Measurements from ENCODE around the gene SAE1. TPM values are rescaled to one million over a fixed set of nuclear protein-coding genes. Genes with fewer than 3 reads are reported as not detected.

The SAE1 gene
- total RNA-seq, 1 donor from 2014 or later: 57.6 TPM

DNA sequence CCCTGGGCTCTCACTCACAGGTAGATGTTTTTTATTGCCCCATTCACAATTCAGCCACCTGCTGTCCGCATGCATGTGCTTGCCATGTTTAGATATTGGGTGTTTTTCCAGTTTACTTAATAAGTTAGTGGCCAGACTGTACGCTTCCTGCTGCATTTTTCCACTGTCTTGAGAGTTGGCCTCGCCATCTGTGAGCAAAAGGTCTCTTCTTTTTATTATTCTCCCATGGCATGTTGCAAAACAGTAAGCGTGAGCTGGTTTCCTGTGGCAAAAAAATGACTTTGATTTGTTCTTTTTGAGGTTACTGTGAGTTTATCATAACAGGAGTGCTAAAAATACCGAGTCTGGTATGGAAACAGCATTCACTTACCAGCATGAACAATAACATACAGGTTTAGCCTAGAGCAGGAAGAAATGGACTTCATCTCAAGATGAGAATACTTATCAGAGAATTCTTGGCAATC, 46.0 kb downstream of the SAE1 start:
- H3K27ac ChIP-seq: no peak overlapping the region
- no peaks in the 10 kb centered on the region for H3K9me3 ChIP-seq
- intact Hi-C loops (cut with DNase I): no loop called here
- DNase-seq (no peak), ATAC-seq (no peak)
- H3K4me3 ChIP-seq: no peak overlapping the region
- H3K4me1 ChIP-seq: peaks cover 21% of the 10 kb centered on the region
- TF ChIP-seq, protein P1, sequence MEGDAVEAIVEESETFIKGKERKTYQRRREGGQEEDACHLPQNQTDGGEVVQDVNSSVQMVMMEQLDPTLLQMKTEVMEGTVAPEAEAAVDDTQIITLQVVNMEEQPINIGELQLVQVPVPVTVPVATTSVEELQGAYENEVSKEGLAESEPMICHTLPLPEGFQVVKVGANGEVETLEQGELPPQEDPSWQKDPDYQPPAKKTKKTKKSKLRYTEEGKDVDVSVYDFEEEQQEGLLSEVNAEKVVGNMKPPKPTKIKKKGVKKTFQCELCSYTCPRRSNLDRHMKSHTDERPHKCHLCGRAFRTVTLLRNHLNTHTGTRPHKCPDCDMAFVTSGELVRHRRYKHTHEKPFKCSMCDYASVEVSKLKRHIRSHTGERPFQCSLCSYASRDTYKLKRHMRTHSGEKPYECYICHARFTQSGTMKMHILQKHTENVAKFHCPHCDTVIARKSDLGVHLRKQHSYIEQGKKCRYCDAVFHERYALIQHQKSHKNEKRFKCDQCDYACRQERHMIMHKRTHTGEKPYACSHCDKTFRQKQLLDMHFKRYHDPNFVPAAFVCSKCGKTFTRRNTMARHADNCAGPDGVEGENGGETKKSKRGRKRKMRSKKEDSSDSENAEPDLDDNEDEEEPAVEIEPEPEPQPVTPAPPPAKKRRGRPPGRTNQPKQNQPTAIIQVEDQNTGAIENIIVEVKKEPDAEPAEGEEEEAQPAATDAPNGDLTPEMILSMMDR (IDR thresholded peaks at IDR 0.05): no peak
- no peaks in the 10 kb centered on the region for H3K27me3 ChIP-seq
- H3K36me3 ChIP-seq: peaks cover 23% of the 10 kb centered on the region

DNA sequence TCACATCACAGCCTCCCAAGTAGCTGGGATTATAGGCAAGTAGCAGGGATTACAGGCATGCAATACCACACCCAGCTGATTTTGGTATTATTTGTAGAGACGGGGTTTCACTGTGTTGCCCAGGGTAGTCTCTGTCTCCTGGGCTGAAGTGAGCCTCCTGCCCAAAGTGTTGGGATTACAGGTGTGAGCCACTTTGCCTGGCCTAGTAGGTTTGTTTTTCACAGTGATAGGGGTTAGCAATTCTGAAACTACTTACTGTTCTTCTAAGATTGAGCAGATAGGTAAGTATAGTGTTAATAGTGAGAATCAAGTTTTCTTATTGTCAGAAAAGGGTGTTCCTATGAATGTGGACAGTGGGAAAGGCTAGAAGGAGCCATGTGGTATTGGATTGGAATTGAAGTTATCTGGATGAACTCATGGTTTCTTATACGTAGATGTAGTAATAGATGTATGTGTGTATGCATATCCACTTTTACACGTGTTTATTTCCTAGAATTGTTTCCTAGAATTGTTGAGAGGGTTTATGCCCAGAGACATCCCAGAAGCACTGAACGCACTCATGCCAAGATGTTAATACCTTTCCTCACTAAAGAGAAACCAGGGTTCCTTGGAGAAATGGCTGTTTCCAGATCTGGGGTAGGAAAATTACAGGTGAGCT, 49.1 kb downstream of the SAE1 start:
- DNase-seq (no peak), ATAC-seq (no peak)
- Histone ChIP-seq H3K36me3 (peaks cover 7% of the 10 kb centered on the region), H3K27ac (no peak overlapping the region), H3K4me1 (peaks cover 21% of the 10 kb centered on the region), H3K9me3 (no peaks in the 10 kb centered on the region), H3K27me3 (no peaks in the 10 kb centered on the region), H3K4me3 (no peak overlapping the region)
- intact Hi-C loops (cut with DNase I): no loop called here
- TF ChIP-seq, protein P1 (IDR thresholded peaks at IDR 0.05): no peak

DNA sequence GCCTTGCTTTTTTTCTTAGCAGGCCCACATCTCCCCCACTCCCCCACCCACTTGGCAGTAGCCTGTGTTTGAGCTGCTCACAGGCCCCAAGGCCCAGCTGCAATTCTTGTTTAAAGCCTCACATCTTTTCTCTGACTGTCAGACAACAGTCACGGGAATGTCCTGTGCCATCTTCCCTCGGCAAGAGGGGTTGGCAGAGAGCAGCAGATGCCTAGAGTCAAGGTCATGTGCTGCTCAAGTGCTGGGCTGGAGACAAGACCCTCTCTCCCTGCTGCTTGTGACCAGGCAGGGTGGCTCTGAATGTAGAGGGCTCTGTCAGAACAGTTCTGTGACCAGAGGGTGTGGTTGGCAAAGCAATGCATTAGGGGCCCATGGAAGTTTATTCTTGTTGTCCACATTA, 53.0 kb downstream of the SAE1 start:
- intact Hi-C loops (cut with DNase I): no loop called here
- H3K9me3 ChIP-seq: no peaks in the 10 kb centered on the region
- no peak for DNase-seq
- no peak overlapping the region for H3K4me3 ChIP-seq
- TF ChIP-seq, protein P1 (IDR thresholded peaks at IDR 0.05): no peak
- H3K27me3 ChIP-seq: no peaks in the 10 kb centered on the region
- H3K4me1 ChIP-seq: peaks cover 9% of the 10 kb centered on the region
- ATAC-seq: no peak
- H3K27ac ChIP-seq: no peak overlapping the region
- peaks cover 7% of the 10 kb centered on the region for H3K36me3 ChIP-seq

- intact Hi-C loops (cut with DNase I): no loop called here
- ATAC-seq (peak; percentile 11), DNase-seq (no peak)
- H3K4me3 ChIP-seq: no peak overlapping the region
- H3K4me1 ChIP-seq: peaks cover 32% of the 10 kb centered on the region
- H3K9me3 ChIP-seq: no peaks in the 10 kb centered on the region
- peaks cover 7% of the 10 kb centered on the region for H3K36me3 ChIP-seq
- TF ChIP-seq, protein P1 (IDR thresholded peaks at IDR 0.05): no peak
- peak overlapping the region; percentile 31 for H3K27ac ChIP-seq
- H3K27me3 ChIP-seq: no peaks in the 10 kb centered on the region
These were observed 56.1 kb downstream of the SAE1 start for GRCh38 chr19:47186446-47187334.

- Histone ChIP-seq H3K4me3 (no peak overlapping the region), H3K9me3 (no peaks in the 10 kb centered on the region), H3K36me3 (peaks cover 7% of the 10 kb centered on the region), H3K27ac (peak overlapping the region; percentile 31), H3K27me3 (no peaks in the 10 kb centered on the region), H3K4me1 (peaks cover 32% of the 10 kb centered on the region)
- DNase-seq: no peak
- ATAC-seq: no peak
- TF ChIP-seq, protein P1 (IDR thresholded peaks at IDR 0.05): no peak
- intact Hi-C loops (cut with DNase I): no loop called here
These were observed 56.7 kb downstream of the SAE1 start for GRCh38 chr19:47187335-47187655.
